Neural cell (in vitro differentiated cells): ENCODE results near the gene GSN.

ENCODE experiments used
- EZH2 ChIP-seq: fragments of 200-600, 300-800 bp; shearing (Covaris generic), sonication (generic); IDR thresholded peaks from 2 replicates; pipeline ENCODE4 v1.6.1; 2014; ENCODE audit warnings: antibody characterized with exemption, low read length, borderline replicate concordance, mild to moderate bottlenecking; ENCODE audit not compliant: insufficient read depth, poor library complexity, severe bottlenecking
- POLR2AphosphoS5 ChIP-seq: IDR thresholded peaks from 2 replicates; pipeline ENCODE4 v1.6.1; 2012
- RAD21 ChIP-seq: fragments of 450-650 bp; conservative IDR thresholded peaks from 2 replicates; pipeline ENCODE4 v1.6.1; 2014; ENCODE audit warnings: antibody characterized with exemption, mild to moderate bottlenecking, moderate library complexity
- TAF1 ChIP-seq: IDR thresholded peaks from 2 replicates; pipeline ENCODE4 v1.6.1; 2012; ENCODE audit warnings: low read depth
- TF ChIP-seq, protein P1 (sequence below): fragments of 450-650 bp; IDR thresholded peaks from 2 replicates; pipeline ENCODE4 v1.5.1; 2014; ENCODE audit warnings: antibody characterized with exemption, mild to moderate bottlenecking, moderate library complexity; ENCODE audit not compliant: poor library complexity, severe bottlenecking

- TF ChIP-seq RAD21 (no peak), POLR2AphosphoS5 (no peak), TAF1 (no peak), EZH2 (no peak)
- TF ChIP-seq, protein P1, sequence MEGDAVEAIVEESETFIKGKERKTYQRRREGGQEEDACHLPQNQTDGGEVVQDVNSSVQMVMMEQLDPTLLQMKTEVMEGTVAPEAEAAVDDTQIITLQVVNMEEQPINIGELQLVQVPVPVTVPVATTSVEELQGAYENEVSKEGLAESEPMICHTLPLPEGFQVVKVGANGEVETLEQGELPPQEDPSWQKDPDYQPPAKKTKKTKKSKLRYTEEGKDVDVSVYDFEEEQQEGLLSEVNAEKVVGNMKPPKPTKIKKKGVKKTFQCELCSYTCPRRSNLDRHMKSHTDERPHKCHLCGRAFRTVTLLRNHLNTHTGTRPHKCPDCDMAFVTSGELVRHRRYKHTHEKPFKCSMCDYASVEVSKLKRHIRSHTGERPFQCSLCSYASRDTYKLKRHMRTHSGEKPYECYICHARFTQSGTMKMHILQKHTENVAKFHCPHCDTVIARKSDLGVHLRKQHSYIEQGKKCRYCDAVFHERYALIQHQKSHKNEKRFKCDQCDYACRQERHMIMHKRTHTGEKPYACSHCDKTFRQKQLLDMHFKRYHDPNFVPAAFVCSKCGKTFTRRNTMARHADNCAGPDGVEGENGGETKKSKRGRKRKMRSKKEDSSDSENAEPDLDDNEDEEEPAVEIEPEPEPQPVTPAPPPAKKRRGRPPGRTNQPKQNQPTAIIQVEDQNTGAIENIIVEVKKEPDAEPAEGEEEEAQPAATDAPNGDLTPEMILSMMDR = no peak
Measured at GRCh38 chr9:121316852-121317373, 49.0 kb downstream of the GSN start.
